IMR-90 (cell line): ENCODE results near the gene GPC6. TPM values are rescaled to one million over a fixed set of nuclear protein-coding genes. Genes with fewer than 3 reads are reported as not detected.

ENCODE experiments used
- ATAC-seq: fragments of 200-7000 bp; cut with Tn5 transposase; 2 replicates; pipeline ENCODE4 v1.9.1; 2020; ENCODE audit warnings: low read depth, mild to moderate bottlenecking, moderate library complexity
- BruUV-seq: library from RNA; stranded (reverse); fragments of 400-500 nt; replicated peaks from 2 replicates; lab custom pipeline; 2021; lab: Mats Ljungman, UMichigan
- CTCF ChIA-PET: fragments of 300-600 bp; formaldehyde crosslinking; extraction: SDS; loops from one replicate; lab custom pipeline; 2021; ENCODE audit warnings: antibody characterized with exemption; lab: Yijun Ruan, JAX
- POLR2A ChIA-PET: fragments of 300-600 bp; sonication (Branson Sonifier 250); formaldehyde crosslinking; loops from one replicate; lab custom pipeline; 2022; ENCODE audit warnings: antibody characterized with exemption; ENCODE audit not compliant: unreplicated experiment; lab: Charles Lee
- DNase-seq: peaks from one replicate; pipeline ENCODE4 v3.0.0; 2013
- H2AFZ ChIP-seq: replicated peaks from 2 replicates; pipeline ENCODE3; 2013; ENCODE audit warnings: low read length, mild to moderate bottlenecking; ENCODE audit not compliant: poor library complexity
- H2AK5ac ChIP-seq: 2 replicates; pipeline ENCODE4 v1.6.1; 2013; ENCODE audit warnings: low read depth, low read length, inconsistent platforms
- H2AK9ac ChIP-seq: replicated peaks from 2 replicates; pipeline ENCODE3; 2013; ENCODE audit warnings: mild to moderate bottlenecking, low read depth, low read length, moderate library complexity; ENCODE audit not compliant: poor library complexity
- H2BK120ac ChIP-seq: 2 replicates; pipeline ENCODE4 v1.6.1; 2013; ENCODE audit warnings: low read depth, low read length, inconsistent platforms
- H2BK15ac ChIP-seq: 3 replicates; pipeline ENCODE4 v1.6.1; 2013; ENCODE audit warnings: low read depth, low read length, inconsistent platforms
- H2BK20ac ChIP-seq: 2 replicates; pipeline ENCODE4 v1.6.1; 2013; ENCODE audit warnings: low read depth, mild to moderate bottlenecking, inconsistent platforms, low read length, moderate library complexity
- H2BK5ac ChIP-seq: 2 replicates; pipeline ENCODE4 v1.6.1; 2013; ENCODE audit warnings: mild to moderate bottlenecking, low read depth, low read length, inconsistent platforms; ENCODE audit not compliant: poor library complexity, severe bottlenecking
- H3K14ac ChIP-seq: replicated peaks from 2 replicates; pipeline ENCODE4 v1.6.1; 2013; ENCODE audit warnings: low read depth, low read length, inconsistent platforms
- H3K18ac ChIP-seq: 2 replicates; pipeline ENCODE4 v1.6.1; 2013; ENCODE audit warnings: low read depth, low read length, control low read depth
- H3K23ac ChIP-seq: 2 replicates; pipeline ENCODE4 v1.6.1; 2013; ENCODE audit warnings: low read depth, low read length, inconsistent platforms
- H3K27ac ChIP-seq: 2 replicates; pipeline ENCODE4 v1.5.1; 2013; ENCODE audit warnings: mild to moderate bottlenecking, control low read depth, low read length; ENCODE audit not compliant: insufficient read depth
- H3K27me3 ChIP-seq: 2 replicates; pipeline ENCODE4 v1.6.1; 2013; ENCODE audit warnings: low read length; ENCODE audit not compliant: control insufficient read depth, insufficient read depth
- H3K36me3 ChIP-seq: 2 replicates; pipeline ENCODE4 v1.6.1; 2013; ENCODE audit warnings: low read length, mixed read lengths; ENCODE audit not compliant: control insufficient read depth, insufficient read depth
- H3K4ac ChIP-seq: 2 replicates; pipeline ENCODE4 v1.6.1; 2013; ENCODE audit warnings: low read depth, low read length, inconsistent platforms
- H3K4me1 ChIP-seq: 2 replicates; pipeline ENCODE4 v1.6.1; 2013; ENCODE audit warnings: low read length, mixed read lengths; ENCODE audit not compliant: control insufficient read depth, insufficient read depth
- H3K4me2 ChIP-seq: 2 replicates; pipeline ENCODE4 v1.6.1; 2013; ENCODE audit warnings: low read depth, mild to moderate bottlenecking, control low read depth, low read length, moderate library complexity
- H3K4me3 ChIP-seq: 2 replicates; pipeline ENCODE4 v1.5.1; 2013; ENCODE audit warnings: low read depth, mild to moderate bottlenecking, control low read depth, low read length, moderate library complexity; ENCODE audit not compliant: insufficient read depth
- H3K56ac ChIP-seq: 2 replicates; pipeline ENCODE4 v1.6.1; 2013; ENCODE audit warnings: low read length, inconsistent platforms; ENCODE audit not compliant: insufficient read depth; ENCODE audit errors: extremely low read depth
- H3K79me1 ChIP-seq, 2 experiments: 2 replicates each; pipeline ENCODE4 v1.6.1; 2013; ENCODE audit warnings: low read length in 2 of 2, inconsistent platforms in 1 of 2, low read depth in 1 of 2
- H3K9ac ChIP-seq: 2 replicates; pipeline ENCODE4 v1.6.1; 2013; ENCODE audit warnings: low read depth, low read length, control low read depth
- H3K9me1 ChIP-seq: 2 replicates; pipeline ENCODE4 v1.6.1; 2013; ENCODE audit warnings: low read length, inconsistent platforms; ENCODE audit not compliant: insufficient read depth
- H3K9me3 ChIP-seq: 2 replicates; pipeline ENCODE4 v1.6.1; 2013; ENCODE audit warnings: low read length; ENCODE audit not compliant: control insufficient read depth, insufficient read depth
- H4K20me1 ChIP-seq: 2 replicates; pipeline ENCODE4 v1.6.1; 2013; ENCODE audit warnings: low read length, inconsistent platforms; ENCODE audit not compliant: insufficient read depth
- H4K5ac ChIP-seq: 2 replicates; pipeline ENCODE4 v1.6.1; 2013; ENCODE audit warnings: mild to moderate bottlenecking, low read depth, low read length, control low read depth
- H4K8ac ChIP-seq, 2 experiments: 2 replicates each; pipeline ENCODE4 v1.6.1; 2013; ENCODE audit warnings: low read depth in 2 of 2, low read length in 2 of 2, control low read depth in 1 of 2, inconsistent platforms in 1 of 2
- H4K91ac ChIP-seq: 2 replicates; pipeline ENCODE4 v1.6.1; 2013; ENCODE audit warnings: low read depth, low read length, inconsistent platforms; ENCODE audit not compliant: insufficient read depth
- BHLHE40 ChIP-seq: fragments of 150-350 bp; IDR thresholded peaks from 2 replicates; pipeline ENCODE4 v1.6.1; 2016; ENCODE audit warnings: mild to moderate bottlenecking, low read depth, low read length
- CEBPB ChIP-seq: IDR thresholded peaks from 2 replicates; pipeline ENCODE4 v1.6.1; 2012; ENCODE audit warnings: low read depth, low read length, improper control_type of control experiment
- CHD1 ChIP-seq: IDR thresholded peaks from 2 replicates; pipeline ENCODE4 v1.6.1; 2012; ENCODE audit warnings: low read depth, low read length, improper control_type of control experiment
- CTCF ChIP-seq: conservative IDR thresholded peaks from 2 replicates; pipeline ENCODE4 v1.5.1; 2012; ENCODE audit warnings: mild to moderate bottlenecking, low read depth, low read length, improper control_type of control experiment
- FOS ChIP-seq: fragments of 150-350 bp; IDR thresholded peaks from 2 replicates; pipeline ENCODE4 v1.6.1; 2016; ENCODE audit warnings: low read depth, low read length
- MAFK ChIP-seq: IDR thresholded peaks from 2 replicates; pipeline ENCODE4 v1.6.1; 2012; ENCODE audit warnings: low read depth, low read length, improper control_type of control experiment
- MAZ ChIP-seq: IDR thresholded peaks from 2 replicates; pipeline ENCODE4 v1.6.1; 2012; ENCODE audit warnings: low read depth, mild to moderate bottlenecking, low read length, improper control_type of control experiment, moderate library complexity, borderline replicate concordance
- MXI1 ChIP-seq: IDR thresholded peaks from 2 replicates; pipeline ENCODE4 v1.6.1; 2012; ENCODE audit warnings: low read depth, mild to moderate bottlenecking, low read length, moderate library complexity, borderline replicate concordance
- POLR2A ChIP-seq: IDR thresholded peaks from 2 replicates; pipeline ENCODE4 v1.6.1; 2012; ENCODE audit warnings: mild to moderate bottlenecking, low read depth, low read length
- SMC3 ChIP-seq: fragments of 150-350 bp; IDR thresholded peaks from 2 replicates; pipeline ENCODE4 v1.6.1; 2016; ENCODE audit warnings: low read depth, mild to moderate bottlenecking, antibody characterized with exemption, low read length, moderate library complexity
- USF2 ChIP-seq: fragments of 150-350 bp; IDR thresholded peaks from 2 replicates; pipeline ENCODE4 v1.6.1; 2017; ENCODE audit warnings: mild to moderate bottlenecking, antibody characterized with exemption, low read length, low read depth
- WGBS, 2 experiments: methylation state at CpG; one replicate each; pipeline versions ENCODE4 v1.1.5 to v1.1.7; 2013; ENCODE audit warnings: missing lambda C conversion rate in 2 of 2; ENCODE audit not compliant: insufficient read length in 1 of 2; ENCODE audit errors: extremely low coverage in 2 of 2; 5-methylcytosine and 5-hydroxymethylcytosine counted together
- dilution Hi-C: fragments of 300-500 bp; cut with HindIII; formaldehyde crosslinking; loops from one replicate; pipeline ENCODE4 v1.14.3; 2018; ENCODE audit warnings: low sequenced_read_pairs; ENCODE audit not compliant: unreplicated experiment
- in situ Hi-C: fragments of 300-500 bp; cut with MboI; formaldehyde crosslinking; loops from 3 replicates; pipeline ENCODE4 v1.14.3; 2019; ENCODE audit warnings: low sequenced_read_pairs, inconsistent platforms, mixed read lengths
- intact Hi-C: fragments of 100-400 bp; cut with micrococcal nuclease; formaldehyde crosslinking; loops from 2 replicates; pipeline ENCODE4 v1.10.0; 2022
- polyA plus RNA-seq, 3 experiments: library from polyadenylated mRNA; depleted of rRNA; stranded (reverse); fragments of >200 nt; gene quantifications; 2 replicates each; pipeline ENCODE4 v1.2.3, GENCODE V29; 2012; ENCODE audit warnings: low replicate concordance in 1 of 3
- total RNA-seq: library from RNA; depleted of rRNA; stranded (reverse); fragments of >200 nt; gene quantifications from 2 replicates; pipeline ENCODE4 v1.2.3, GENCODE V29; 2012

The GPC6 gene
- total and polyA plus RNA-seq, 2 of the 4 experiments (the other 2 are of a cell fraction) = 14.9 to 39.4 TPM

- no peaks in the 10 kb centered on the region for H4K20me1 ChIP-seq
- intact Hi-C loops = no loop called here
- no peak overlapping the region for H4K91ac ChIP-seq
- H3K56ac ChIP-seq = no peak overlapping the region
- DNase-seq (no peak), ATAC-seq (no peak)
- no peak overlapping the region for H3K23ac ChIP-seq
- no peak overlapping the region for H4K5ac ChIP-seq
- no peaks in the 10 kb centered on the region; a peak in 1 of 4 replicates for H3K79me1 ChIP-seq
- no peaks in the 10 kb centered on the region for H3K27me3 ChIP-seq
- no peak overlapping the region for H2BK15ac ChIP-seq
- H3K4me3 ChIP-seq = no peak overlapping the region
- in situ Hi-C loops = no loop called here
- H3K4me1 ChIP-seq = no peaks in the 10 kb centered on the region
- H2BK20ac ChIP-seq = no peak overlapping the region
- no peak overlapping the region for H2AK5ac ChIP-seq
- H3K36me3 ChIP-seq = no peaks in the 10 kb centered on the region
- no peak overlapping the region for H3K4ac ChIP-seq
- H3K4me2 ChIP-seq = no peak overlapping the region
- no peak overlapping the region for H3K14ac ChIP-seq
- H3K9me1 ChIP-seq = no peaks in the 10 kb centered on the region; the same call in 1 of the 2 replicates
- TF ChIP-seq SMC3 (no peak), CEBPB (no peak), CHD1 (no peak), BHLHE40 (no peak), POLR2A (no peak), FOS (no peak), USF2 (no peak), MAZ (no peak), CTCF (no peak), MAFK (no peak), MXI1 (no peak)
- no peak overlapping the region for H2BK120ac ChIP-seq
- no peak overlapping the region for H3K18ac ChIP-seq
- peaks cover 2% of the 10 kb centered on the region for H3K9me3 ChIP-seq
- ChIA-PET CTCF (no interaction called here), POLR2A (no interaction called here)
- WGBS, 2 experiments = no CpG with 5 or more reads among the region's 4 CpGs
- H4K8ac ChIP-seq = no peak overlapping the region
- no peak overlapping the region for H2AK9ac ChIP-seq
- dilution Hi-C loops = no loop called here
- H3K27ac ChIP-seq = no peak overlapping the region
- no peak overlapping the region for H2AFZ ChIP-seq
- no peak overlapping the region for H3K9ac ChIP-seq
- H2BK5ac ChIP-seq = no peak overlapping the region
- BruUV-seq = no TSS peak
Measured at GRCh38 chr13:93352616-93353015, 126.0 kb downstream of the GPC6 start.
